ENCODE results near the gene SERTAD3. TPM values are rescaled to one million over a fixed set of nuclear protein-coding genes. Genes with fewer than 3 reads are reported as not detected.

SERTAD3 gene
- total RNA-seq, 1 donor from 2014 or later = 13.1 TPM

Other genes starting within 250 kb of the SERTAD3 start
- not detected in 2 replicates for gene TTC9B, start 226.0 kb downstream of the SERTAD3 start, total RNA-seq
- gene CCNP, start 217.6 kb downstream of the SERTAD3 start, total RNA-seq = 0.25 TPM in 1 of 2 replicates, not detected in the other
- gene AKT2, start 159.0 kb downstream of the SERTAD3 start, total RNA-seq = 148 and 149 TPM in 2 replicates
- 22.4 and 25.1 TPM in 2 replicates for gene C19orf47, start 95.9 kb downstream of the SERTAD3 start, total RNA-seq
- gene PLD3, start 95.6 kb downstream of the SERTAD3 start, total RNA-seq = 59.2 and 60.1 TPM in 2 replicates
- gene HIPK4, start 54.2 kb downstream of the SERTAD3 start, total RNA-seq = 0.07 TPM in 1 of 2 replicates, not detected in the other
- 0.83 and 0.87 TPM in 2 replicates for gene PRX, start 31.0 kb downstream of the SERTAD3 start, total RNA-seq
- 17.5 and 18.1 TPM in 2 replicates for gene SERTAD1, start 18.3 kb downstream of the SERTAD3 start, total RNA-seq
- 10.4 and 11.3 TPM in 2 replicates for gene BLVRB, start 21.4 kb upstream of the SERTAD3 start, total RNA-seq
- gene SPTBN4, start 22.7 kb upstream of the SERTAD3 start, total RNA-seq = 0.30 and 0.57 TPM in 2 replicates
- 125 and 136 TPM in 2 replicates for gene SHKBP1, start 132.5 kb upstream of the SERTAD3 start, total RNA-seq
- gene LTBP4, start 157.0 kb upstream of the SERTAD3 start, total RNA-seq = 101 and 104 TPM in 2 replicates
- gene NUMBL, start 246.3 kb upstream of the SERTAD3 start, total RNA-seq = 18.0 and 27.0 TPM in 2 replicates

All from activated T-helper 2 cell treated with anti-CD3 and anti-CD28 coated beads, Interferon-gamma antibody, Interleukin-2, Interleukin-4, amounts not matched to agents 10 μg/mL and 5 μg/mL and 100 μg/mL, durations not matched to agents 14 hours and 24 hours and 36 hours (primary cell).